Muscle of leg (tissue), 11 donors: ENCODE data around the gene IP6K3. TPM values are rescaled to one million over a fixed set of nuclear protein-coding genes. Genes with fewer than 3 reads are reported as not detected.

Experiments
- DNase-seq: peaks from one replicate; pipeline ENCODE4 v3.0.0; 2013
- H3K27ac ChIP-seq: one replicate; pipeline ENCODE4 v1.5.1; 2013; ENCODE audit warnings: mild to moderate bottlenecking, low read length, control low read depth
- H3K27me3 ChIP-seq: one replicate; pipeline ENCODE4 v1.6.1; 2013; ENCODE audit warnings: low read length; ENCODE audit not compliant: control insufficient read depth, insufficient read depth
- H3K36me3 ChIP-seq: one replicate; pipeline ENCODE4 v1.6.1; 2013; ENCODE audit warnings: low read length; ENCODE audit not compliant: control insufficient read depth, insufficient read depth
- H3K4me1 ChIP-seq: one replicate; pipeline ENCODE4 v1.6.1; 2013; ENCODE audit warnings: low read length; ENCODE audit not compliant: control insufficient read depth, insufficient read depth
- H3K4me3 ChIP-seq: one replicate; pipeline ENCODE4 v1.5.1; 2013; ENCODE audit warnings: low read length, control low read depth
- H3K9me3 ChIP-seq: replicated peaks from 2 replicates; pipeline ENCODE4 v1.6.1; 2013; ENCODE audit warnings: low read depth, low read length; ENCODE audit not compliant: control insufficient read depth
- WGBS: methylation state at CpG from one replicate; pipeline ENCODE4 v1.1.5; 2013; ENCODE audit warnings: missing lambda C conversion rate; ENCODE audit not compliant: insufficient coverage; 5-methylcytosine and 5-hydroxymethylcytosine counted together
- polyA plus RNA-seq, 8 donors: library from polyadenylated mRNA; unstranded; fragments of 120-200 nt; gene quantifications; one replicate each; pipeline versions ENCODE4 v1.2.1 to v1.2.3, GENCODE V29; 2013; ENCODE audit warnings: inconsistent platforms in 1 of 8, low replicate concordance in 1 of 8; ENCODE audit not compliant: insufficient read length in 8 of 8, insufficient read depth in 1 of 8
- total RNA-seq: library from RNA; stranded (reverse); fragments of 120-200 nt; gene quantifications from one replicate; pipeline ENCODE4 v1.2.4, GENCODE V29; 2013

IP6K3 gene
- total and polyA plus RNA-seq, 9 donors = 14.2 to 28.1 (median 22.4) TPM

- Histone ChIP-seq H3K36me3 (no peaks in the 10 kb centered on the region), H3K27ac (no peak overlapping the region), H3K4me1 (peaks cover 35% of the 10 kb centered on the region), H3K4me3 (no peak overlapping the region), H3K27me3 (no peaks in the 10 kb centered on the region), H3K9me3 (no peaks in the 10 kb centered on the region)
- no CpG with 5 or more reads among the region's 1 CpG for WGBS
- DNase-seq = no peak
Measured at GRCh38 chr6:33752646-33753015, 5.9 kb upstream of the IP6K3 start.

GRCh38 chr6:33751771-33752645 is 5.3 kb upstream of the IP6K3 start:
- H3K27ac ChIP-seq = no peak overlapping the region
- H3K4me1 ChIP-seq = peaks cover 41% of the 10 kb centered on the region
- no peak overlapping the region for H3K4me3 ChIP-seq
- no peak for DNase-seq
- 77% methylated on average over 8 of the region's 15 CpGs for WGBS
- H3K9me3 ChIP-seq = no peaks in the 10 kb centered on the region
- H3K27me3 ChIP-seq = no peaks in the 10 kb centered on the region
- no peaks in the 10 kb centered on the region for H3K36me3 ChIP-seq

- DNase-seq = no peak
- WGBS = 70% methylated on average over 6 of the region's 11 CpGs
- Histone ChIP-seq H3K9me3 (no peaks in the 10 kb centered on the region), H3K4me3 (no peak overlapping the region), H3K4me1 (peaks cover 54% of the 10 kb centered on the region), H3K27me3 (no peaks in the 10 kb centered on the region), H3K27ac (no peak overlapping the region), H3K36me3 (no peaks in the 10 kb centered on the region)
Measured at GRCh38 chr6:33750244-33750991, 3.7 kb upstream of the IP6K3 start.

- DNase-seq = no peak
- H3K27ac ChIP-seq = no peak overlapping the region
- peaks cover 60% of the 10 kb centered on the region for H3K4me1 ChIP-seq
- no peaks in the 10 kb centered on the region for H3K27me3 ChIP-seq
- H3K9me3 ChIP-seq = no peaks in the 10 kb centered on the region
- 57% methylated on average over 1 of the region's 7 CpGs for WGBS
- H3K4me3 ChIP-seq = no peak overlapping the region
- H3K36me3 ChIP-seq = no peaks in the 10 kb centered on the region
Measured at GRCh38 chr6:33749401-33749800, 2.7 kb upstream of the IP6K3 start.

GRCh38 chr6:33748841-33749240 is 2.1 kb upstream of the IP6K3 start:
- peak; percentile 37 for DNase-seq
- Histone ChIP-seq H3K36me3 (no peaks in the 10 kb centered on the region), H3K27ac (peak overlapping the region; percentile 29), H3K4me1 (peaks cover 64% of the 10 kb centered on the region), H3K27me3 (no peaks in the 10 kb centered on the region), H3K4me3 (no peak overlapping the region), H3K9me3 (no peaks in the 10 kb centered on the region)
- WGBS = 68% methylated on average over 2 of the region's 4 CpGs

GRCh38 chr6:33747823-33748222 is 1.1 kb upstream of the IP6K3 start:
- WGBS = 73% methylated on average over 4 of the region's 5 CpGs
- Histone ChIP-seq H3K4me1 (peaks cover 71% of the 10 kb centered on the region), H3K27ac (peak overlapping the region; percentile 96), H3K27me3 (peaks cover 2% of the 10 kb centered on the region), H3K9me3 (no peaks in the 10 kb centered on the region), H3K36me3 (no peaks in the 10 kb centered on the region), H3K4me3 (no peak overlapping the region)
- no peak for DNase-seq

GRCh38 chr6:33746036-33746600 is 587 bp downstream of the IP6K3 start:
- H3K27ac ChIP-seq = peak overlapping the region; percentile 96
- 34% methylated on average over 9 of the region's 14 CpGs for WGBS
- H3K4me3 ChIP-seq = peak overlapping the region; percentile 69
- no peaks in the 10 kb centered on the region for H3K36me3 ChIP-seq
- H3K27me3 ChIP-seq = peaks cover 4% of the 10 kb centered on the region
- H3K4me1 ChIP-seq = peaks cover 64% of the 10 kb centered on the region
- peak; percentile 73 for DNase-seq
- no peaks in the 10 kb centered on the region for H3K9me3 ChIP-seq

GRCh38 chr6:33745548-33745947 is 1.2 kb downstream of the IP6K3 start:
- H3K4me1 ChIP-seq = peaks cover 64% of the 10 kb centered on the region
- WGBS = 43% methylated on average over 3 of the region's 7 CpGs

GRCh38 chr6:33744895-33745546 is 1.7 kb downstream of the IP6K3 start:
- peaks cover 68% of the 10 kb centered on the region for H3K4me1 ChIP-seq
- H3K27me3 ChIP-seq = peaks cover 6% of the 10 kb centered on the region
- H3K4me3 ChIP-seq = peak overlapping the region; percentile 69
- no peaks in the 10 kb centered on the region for H3K36me3 ChIP-seq
- DNase-seq = peak; percentile 41
- WGBS = 35% methylated on average over 10 of the region's 13 CpGs
- H3K9me3 ChIP-seq = no peaks in the 10 kb centered on the region
- peak overlapping the region; percentile 96 for H3K27ac ChIP-seq

More at GRCh38 chr6:33745548-33745947, 1.2 kb downstream of the IP6K3 start:
- Histone ChIP-seq H3K36me3 (no peaks in the 10 kb centered on the region), H3K27ac (peak overlapping the region; percentile 96), H3K4me3 (peak overlapping the region; percentile 69), H3K9me3 (no peaks in the 10 kb centered on the region), H3K27me3 (peaks cover 4% of the 10 kb centered on the region)
- DNase-seq = no peak
